Measurements from ENCODE around the gene PPM1E. TPM values are rescaled to one million over a fixed set of nuclear protein-coding genes. Genes with fewer than 3 reads are reported as not detected.

PPM1E gene
- total and polyA plus RNA-seq, 2 donors (not counting 1 experiment from before 2014, with no cell fraction given) = not detected

DNA sequence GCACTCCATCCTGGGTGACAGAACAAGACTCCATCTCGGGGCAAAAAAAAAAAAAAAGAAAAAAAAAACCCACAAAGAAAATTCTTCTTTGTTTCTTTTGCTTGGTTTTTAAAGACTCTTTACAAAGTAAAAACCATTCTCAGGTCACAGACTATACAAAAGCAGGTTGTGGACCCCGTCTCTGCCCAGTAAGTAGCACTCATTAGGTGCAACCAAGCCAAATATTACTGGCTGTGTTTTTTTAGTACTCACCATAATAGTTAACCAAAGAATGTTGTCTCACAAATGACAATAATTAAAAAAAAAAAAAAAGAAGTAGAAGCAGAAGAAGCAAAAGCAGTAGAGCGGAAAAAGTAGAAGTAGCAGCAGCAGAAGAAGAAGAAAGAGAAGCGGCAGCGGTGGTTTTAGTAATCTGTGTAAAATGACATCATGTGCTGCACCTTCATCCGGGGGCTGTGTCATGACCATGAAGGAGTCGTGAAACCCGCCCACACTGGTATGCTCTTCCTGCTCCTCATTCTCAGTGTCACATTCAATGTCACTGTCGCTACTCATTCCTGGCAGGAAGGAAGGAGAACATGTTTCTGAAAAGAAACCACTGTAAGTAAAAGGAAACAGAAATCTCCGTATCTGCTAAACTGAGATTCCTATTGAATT lies 245.6 kb downstream of the PPM1E start:
- Histone ChIP-seq H3K36me3 (replicated peaks in 1 of 2; ENCODE audit: control extremely low read depth in 1 of 2, control insufficient read depth in 1 of 2, extremely low read depth in 1 of 2, insufficient read depth in 2 of 2, low read length in 1 of 2) (peaks cover 0 to 9% of the 10 kb centered on the region in 2 experiments), H3K4me1 (ENCODE audit: control insufficient read depth in 2 of 2, insufficient read depth in 2 of 2, low read length in 2 of 2) (peaks cover 16 to 23% of the 10 kb centered on the region in 2 donors), H3K4me2 (replicated peaks; ENCODE audit: low read depth, low read length, poor library complexity, severe bottlenecking) (peak overlapping the region; percentile 70), H4K20me1 (ENCODE audit: control insufficient read depth, insufficient read depth, low read length, poor library complexity, severe bottlenecking) (no peaks in the 10 kb centered on the region), H3K27ac (ENCODE audit: low read length in 2 of 2) (peak overlapping the region; percentile 81 to 93), H3K9me3 (ENCODE audit: control extremely low read depth in 1 of 3, control insufficient read depth in 2 of 3, insufficient read depth in 1 of 3, low read length in 2 of 3) (no peaks in the 10 kb centered on the region), H3K4me3 (ENCODE audit: control extremely low read depth in 1 of 5, extremely low read depth in 1 of 5, insufficient read depth in 1 of 5, low read depth in 2 of 5, low read length in 4 of 5) (peak overlapping the region in 4 of 5 experiments; percentile 23 to 65 (median 39)), H2AFZ (ENCODE audit: insufficient read depth, low read depth, low read length, poor library complexity, severe bottlenecking) (peak overlapping the region; percentile 78), H3K79me2 (ENCODE audit: control insufficient read depth, insufficient read depth, low read length) (no peaks in the 10 kb centered on the region), H3K27me3 (replicated peaks in 1 of 4; ENCODE audit: control extremely low read depth in 1 of 4, control insufficient read depth in 3 of 4, insufficient read depth in 4 of 4, low read length in 3 of 4) (no peaks in the 10 kb centered on the region), H3K9ac (ENCODE audit: low read length) (peak overlapping the region; percentile 64)
- peak; percentile 98 for ATAC-seq (ENCODE audit: low read depth)
- peak; percentile 94 for DNase-seq
- no peak for TF ChIP-seq EZH2 (IDR thresholded peaks at IDR 0.05; ENCODE audit: borderline replicate concordance, insufficient read depth, low read depth, low read length, poor library complexity, severe bottlenecking)
- TF ChIP-seq, protein P1, sequence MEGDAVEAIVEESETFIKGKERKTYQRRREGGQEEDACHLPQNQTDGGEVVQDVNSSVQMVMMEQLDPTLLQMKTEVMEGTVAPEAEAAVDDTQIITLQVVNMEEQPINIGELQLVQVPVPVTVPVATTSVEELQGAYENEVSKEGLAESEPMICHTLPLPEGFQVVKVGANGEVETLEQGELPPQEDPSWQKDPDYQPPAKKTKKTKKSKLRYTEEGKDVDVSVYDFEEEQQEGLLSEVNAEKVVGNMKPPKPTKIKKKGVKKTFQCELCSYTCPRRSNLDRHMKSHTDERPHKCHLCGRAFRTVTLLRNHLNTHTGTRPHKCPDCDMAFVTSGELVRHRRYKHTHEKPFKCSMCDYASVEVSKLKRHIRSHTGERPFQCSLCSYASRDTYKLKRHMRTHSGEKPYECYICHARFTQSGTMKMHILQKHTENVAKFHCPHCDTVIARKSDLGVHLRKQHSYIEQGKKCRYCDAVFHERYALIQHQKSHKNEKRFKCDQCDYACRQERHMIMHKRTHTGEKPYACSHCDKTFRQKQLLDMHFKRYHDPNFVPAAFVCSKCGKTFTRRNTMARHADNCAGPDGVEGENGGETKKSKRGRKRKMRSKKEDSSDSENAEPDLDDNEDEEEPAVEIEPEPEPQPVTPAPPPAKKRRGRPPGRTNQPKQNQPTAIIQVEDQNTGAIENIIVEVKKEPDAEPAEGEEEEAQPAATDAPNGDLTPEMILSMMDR (IDR thresholded peaks at IDR 0.05) = no peak
- Mint-ChIP-seq H3K4me1 (peaks cover 37% of the 10 kb centered on the region), H3K27me3 (no peaks in the 10 kb centered on the region), H3K27ac (peak overlapping the region; percentile 96), H3K4me3 (peak overlapping the region; percentile 88), H3K9me3 (ENCODE audit: insufficient read depth) (no peaks in the 10 kb centered on the region)
- ChIA-PET CTCF (interaction anchor here (1.4 to 10.0 kb wide), 4 partner anchors 288 to 481 kb away, joined by 3 to 199 read pairs (median 94); no protein-coding TSS in a partner anchor), POLR2A (no interaction called here)
- WGBS (ENCODE audit: insufficient coverage) = 0% methylated on average over 2 of the region's 10 CpGs
- intact Hi-C loops (cut with micrococcal nuclease) = loop anchor here (1.0 to 5.0 kb wide), 4 partner anchors 342 to 483 kb away; no protein-coding TSS in a partner anchor

DNA sequence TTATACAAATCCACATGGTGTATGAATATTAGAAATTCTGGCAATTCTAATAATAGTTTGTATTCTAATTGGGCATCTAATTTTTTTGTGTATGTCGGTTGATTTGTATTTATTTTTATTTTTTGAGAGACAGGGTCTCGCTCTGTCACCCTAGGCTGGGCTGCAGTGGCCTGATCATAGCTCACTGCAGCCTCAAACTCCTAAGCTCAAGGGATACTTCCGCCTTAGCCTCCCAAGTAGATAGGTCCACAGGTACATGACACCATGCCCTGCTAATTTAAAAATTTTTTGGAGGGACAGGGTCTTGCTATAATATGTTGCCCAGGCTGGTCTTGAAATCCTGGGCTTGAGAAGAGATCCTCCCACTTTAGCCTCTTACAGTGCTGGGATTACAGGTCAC lies 246.5 kb downstream of the PPM1E start:
- H3K4me3 Mint-ChIP-seq = no peak overlapping the region
- no peaks in the 10 kb centered on the region for H3K9me3 ChIP-seq (ENCODE audit: control extremely low read depth in 1 of 3, control insufficient read depth in 2 of 3, insufficient read depth in 1 of 3, low read length in 2 of 3)
- no peaks in the 10 kb centered on the region for H3K27me3 Mint-ChIP-seq
- peak overlapping the region; percentile 81 to 93 for H3K27ac ChIP-seq (ENCODE audit: low read length in 2 of 2)
- H3K36me3 ChIP-seq (replicated peaks in 1 of 2; ENCODE audit: control extremely low read depth in 1 of 2, control insufficient read depth in 1 of 2, extremely low read depth in 1 of 2, insufficient read depth in 2 of 2, low read length in 1 of 2) = peaks cover 0 to 7% of the 10 kb centered on the region in 2 experiments
- POLR2A ChIA-PET = interaction anchor here (0.5 to 0.7 kb wide), 2 partner anchors 292 to 483 kb away, joined by 3 to 4 read pairs; no protein-coding TSS in a partner anchor
- H3K4me1 ChIP-seq (ENCODE audit: control insufficient read depth in 2 of 2, insufficient read depth in 2 of 2, low read length in 2 of 2) = peaks cover 16 to 23% of the 10 kb centered on the region in 2 donors
- no CpG with 5 or more reads among the region's 3 CpGs for WGBS (ENCODE audit: insufficient coverage)
- H2AFZ ChIP-seq (ENCODE audit: insufficient read depth, low read depth, low read length, poor library complexity, severe bottlenecking) = peak overlapping the region; percentile 78
- no peak for TF ChIP-seq EZH2 (IDR thresholded peaks at IDR 0.05; ENCODE audit: borderline replicate concordance, insufficient read depth, low read depth, low read length, poor library complexity, severe bottlenecking)
- TF ChIP-seq, protein P1 (IDR thresholded peaks at IDR 0.05) = no peak
- H3K79me2 ChIP-seq (ENCODE audit: control insufficient read depth, insufficient read depth, low read length) = no peaks in the 10 kb centered on the region
- H3K4me3 ChIP-seq (ENCODE audit: control extremely low read depth in 1 of 5, extremely low read depth in 1 of 5, insufficient read depth in 1 of 5, low read depth in 2 of 5, low read length in 4 of 5) = peak overlapping the region in 1 of 5 experiments; percentile 65
- H3K9ac ChIP-seq (ENCODE audit: low read length) = peak overlapping the region; percentile 64
- ATAC-seq (ENCODE audit: low read depth) (no peak), DNase-seq (peak; percentile 14)
- CTCF ChIA-PET = interaction anchor here (1.4 to 10.0 kb wide), 5 partner anchors 289 to 482 kb away, joined by 3 to 199 read pairs (median 85); partner anchors contain the start of genes RAD51C and TEX14
- no peaks in the 10 kb centered on the region for H3K27me3 ChIP-seq (replicated peaks in 1 of 4; ENCODE audit: control extremely low read depth in 1 of 4, control insufficient read depth in 3 of 4, insufficient read depth in 4 of 4, low read length in 3 of 4)
- H3K4me2 ChIP-seq (replicated peaks; ENCODE audit: low read depth, low read length, poor library complexity, severe bottlenecking) = peak overlapping the region; percentile 70
- H3K27ac Mint-ChIP-seq = peak overlapping the region; percentile 32
- peaks cover 37% of the 10 kb centered on the region for H3K4me1 Mint-ChIP-seq
- no peaks in the 10 kb centered on the region for H4K20me1 ChIP-seq (ENCODE audit: control insufficient read depth, insufficient read depth, low read length, poor library complexity, severe bottlenecking)
- H3K9me3 Mint-ChIP-seq (ENCODE audit: insufficient read depth) = no peaks in the 10 kb centered on the region
- intact Hi-C loops (cut with micrococcal nuclease) = loop anchor here (5.0 kb wide), 1 partner anchor 470 kb away; no protein-coding TSS in a partner anchor

All from B cell (primary cell).